PC-3 (cell line): Measurements from ENCODE around the gene AJAP1.

ENCODE experiments used
- EZH2 ChIP-seq: fragments of 300-600 bp; sonication (generic); IDR thresholded peaks from one replicate; pipeline ENCODE4 v1.6.1; 2017; ENCODE audit warnings: antibody characterized with exemption, mild to moderate bottlenecking, low read length; ENCODE audit not compliant: unreplicated experiment
- TF ChIP-seq, protein P1 (sequence below): fragments of 300-600 bp; sonication (generic); conservative IDR thresholded peaks from 2 replicates; pipeline ENCODE4 v1.5.1; 2017; ENCODE audit warnings: antibody characterized with exemption, low read depth, mild to moderate bottlenecking, low read length

DNA sequence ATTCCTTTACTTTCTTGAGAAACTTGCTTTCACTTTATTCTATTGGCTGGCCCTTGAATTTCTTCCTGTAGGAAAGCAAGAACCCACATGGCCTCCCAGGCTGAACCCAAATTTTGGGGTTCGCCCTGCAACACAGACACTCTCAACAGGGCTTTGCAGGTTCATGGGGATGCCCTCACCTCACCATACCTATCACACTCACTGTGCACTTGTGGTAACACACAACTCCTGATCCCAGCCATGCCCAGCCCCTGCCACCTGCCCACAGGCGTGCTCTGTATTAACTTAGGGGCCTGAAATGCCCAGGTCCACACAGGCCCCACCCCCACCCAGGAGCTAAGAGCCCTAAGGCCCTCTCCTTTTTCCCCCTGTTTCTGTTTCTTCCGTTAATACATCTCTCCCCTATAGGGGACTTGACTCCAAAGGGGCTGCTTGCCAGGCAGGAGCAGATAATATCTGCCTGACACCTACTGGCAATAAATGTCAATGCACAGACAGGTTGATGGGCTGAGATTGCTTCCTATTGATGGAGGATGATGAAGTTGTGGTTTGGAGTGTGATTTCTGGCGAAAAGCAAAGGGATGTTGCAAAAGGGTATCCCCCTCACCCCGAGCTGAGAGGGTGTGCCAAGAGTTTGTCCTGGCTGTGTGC is 171.5 kb downstream of the AJAP1 start:
- TF ChIP-seq, protein P1, sequence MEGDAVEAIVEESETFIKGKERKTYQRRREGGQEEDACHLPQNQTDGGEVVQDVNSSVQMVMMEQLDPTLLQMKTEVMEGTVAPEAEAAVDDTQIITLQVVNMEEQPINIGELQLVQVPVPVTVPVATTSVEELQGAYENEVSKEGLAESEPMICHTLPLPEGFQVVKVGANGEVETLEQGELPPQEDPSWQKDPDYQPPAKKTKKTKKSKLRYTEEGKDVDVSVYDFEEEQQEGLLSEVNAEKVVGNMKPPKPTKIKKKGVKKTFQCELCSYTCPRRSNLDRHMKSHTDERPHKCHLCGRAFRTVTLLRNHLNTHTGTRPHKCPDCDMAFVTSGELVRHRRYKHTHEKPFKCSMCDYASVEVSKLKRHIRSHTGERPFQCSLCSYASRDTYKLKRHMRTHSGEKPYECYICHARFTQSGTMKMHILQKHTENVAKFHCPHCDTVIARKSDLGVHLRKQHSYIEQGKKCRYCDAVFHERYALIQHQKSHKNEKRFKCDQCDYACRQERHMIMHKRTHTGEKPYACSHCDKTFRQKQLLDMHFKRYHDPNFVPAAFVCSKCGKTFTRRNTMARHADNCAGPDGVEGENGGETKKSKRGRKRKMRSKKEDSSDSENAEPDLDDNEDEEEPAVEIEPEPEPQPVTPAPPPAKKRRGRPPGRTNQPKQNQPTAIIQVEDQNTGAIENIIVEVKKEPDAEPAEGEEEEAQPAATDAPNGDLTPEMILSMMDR, result peak; percentile 54
- TF ChIP-seq EZH2, result no peak
